Activated CD4-positive, alpha-beta T cell treated with anti-CD3 and anti-CD28 coated beads for 1 hour (primary cell): ENCODE measurements around the gene GPR89A.
"Not testable (repeated sequence)": the region's sequence is repeated elsewhere in the genome, so short reads cannot be mapped to it uniquely, and the experiment has no call there.

Source experiments
- DNase-seq: peaks from one replicate; pipeline ENCODE4 v3.0.0-alpha.2; 2020

The GPR89A gene

GRCh38 chr1:145607833-145608733, at the start of gene GPR89A:
Gene GPR89A, plus strand, starts transcription at chr1:145607988. Its CDS starts 146 bp downstream, at chr1:145608134.
- DNase-seq: peak; percentile 93

- DNase-seq: not testable (repeated sequence)
Observed at GRCh38 chr1:145586820-145587219, 21.0 kb upstream of the GPR89A start.

- DNase-seq: peak; percentile 7
Observed at GRCh38 chr1:145590806-145591205, 17.0 kb upstream of the GPR89A start.

- DNase-seq: not testable (repeated sequence)
Observed at GRCh38 chr1:145592347-145592746, 15.4 kb upstream of the GPR89A start.

- not testable (repeated sequence) for DNase-seq
Observed at GRCh38 chr1:145595421-145595820, 12.4 kb upstream of the GPR89A start.

GRCh38 chr1:145596236-145596635, 11.6 kb upstream of the GPR89A start:
- not testable (repeated sequence) for DNase-seq

- DNase-seq: not testable (repeated sequence)
Observed at GRCh38 chr1:145599426-145599825, 8.4 kb upstream of the GPR89A start.

- no peak for DNase-seq
Observed at GRCh38 chr1:145601593-145601992, 6.2 kb upstream of the GPR89A start.

GRCh38 chr1:145606840-145607239, 948 bp upstream of the GPR89A start:
- DNase-seq: not testable (repeated sequence)

- DNase-seq: not testable (repeated sequence)
Observed at GRCh38 chr1:145607289-145607688, 499 bp upstream of the GPR89A start.

- DNase-seq: not testable (repeated sequence)
Observed at GRCh38 chr1:145610744-145611143, 3.0 kb downstream of the GPR89A start.

- not testable (repeated sequence) for DNase-seq
Observed at GRCh38 chr1:145620073-145620472, 12.3 kb downstream of the GPR89A start.

GRCh38 chr1:145622177-145622576, 14.4 kb downstream of the GPR89A start:
- not testable (repeated sequence) for DNase-seq

GRCh38 chr1:145636237-145636636, 28.4 kb downstream of the GPR89A start:
- DNase-seq: not testable (repeated sequence)

- DNase-seq: not testable (repeated sequence)
Observed at GRCh38 chr1:145641886-145642285, 34.1 kb downstream of the GPR89A start.

- not testable (repeated sequence) for DNase-seq
Observed at GRCh38 chr1:145643990-145644389, 36.2 kb downstream of the GPR89A start.

- not testable (repeated sequence) for DNase-seq
Observed at GRCh38 chr1:145656245-145656943, 48.6 kb downstream of the GPR89A start.

- not testable (repeated sequence) for DNase-seq
Observed at GRCh38 chr1:145662502-145662901, 54.7 kb downstream of the GPR89A start.

GRCh38 chr1:145665015-145665414, 57.2 kb downstream of the GPR89A start:
- not testable (repeated sequence) for DNase-seq

- not testable (repeated sequence) for DNase-seq
Observed at GRCh38 chr1:145670995-145671745, 63.4 kb downstream of the GPR89A start.

GRCh38 chr1:145673217-145673616, 65.4 kb downstream of the GPR89A start:
- not testable (repeated sequence) for DNase-seq

GRCh38 chr1:145684858-145685257, 77.1 kb downstream of the GPR89A start:
- not testable (repeated sequence) for DNase-seq

- not testable (repeated sequence) for DNase-seq
Observed at GRCh38 chr1:145686078-145686477, 78.3 kb downstream of the GPR89A start.
